GM03348 (cell line): ENCODE results near the gene TTLL3.

ENCODE experiments used
- DNase-seq: peaks from one replicate; pipeline ENCODE4 v3.0.0; 2012; ENCODE audit warnings: low spot score

The TTLL3 gene

DNA sequence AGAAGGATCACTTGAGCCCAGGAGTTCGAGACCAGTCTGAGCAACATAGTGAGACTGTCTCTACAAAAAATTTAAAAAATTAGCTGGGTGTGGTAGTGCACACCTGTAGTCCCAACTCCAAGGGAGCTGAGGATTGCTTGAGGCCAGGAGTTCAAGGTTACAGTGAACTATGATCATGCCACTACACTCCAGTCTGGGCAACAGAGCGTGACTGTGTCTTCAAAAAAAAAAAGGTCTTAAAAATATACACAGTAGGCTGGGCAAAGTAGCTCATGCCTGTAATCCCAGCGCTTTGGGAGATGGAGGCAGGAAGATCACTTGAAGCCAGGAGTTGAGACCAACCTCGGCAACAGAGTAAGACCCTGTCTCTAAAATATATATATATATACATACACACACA lies 29.2 kb upstream of the TTLL3 start:
- no peak for DNase-seq

DNA sequence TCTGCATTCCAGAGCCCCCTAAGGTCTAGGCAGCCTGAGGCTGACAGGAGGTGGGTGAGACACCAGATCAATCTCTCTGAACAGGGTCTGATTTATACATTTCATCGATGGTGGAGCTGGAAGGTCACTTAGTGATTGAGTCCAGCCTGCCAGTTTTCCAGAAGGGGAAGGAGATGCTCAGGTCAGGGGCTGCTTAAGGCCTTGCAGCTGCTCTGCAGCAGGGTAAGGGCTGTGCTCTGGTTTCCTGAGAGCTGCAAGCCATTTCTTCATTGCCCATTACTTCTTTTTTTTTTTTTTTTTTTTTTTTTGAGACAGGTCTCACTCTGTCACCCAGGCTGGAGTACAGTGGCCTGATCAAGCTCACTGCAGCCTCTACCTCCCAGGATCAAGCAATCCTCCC lies 28.5 kb upstream of the TTLL3 start:
- DNase-seq: no peak

DNA sequence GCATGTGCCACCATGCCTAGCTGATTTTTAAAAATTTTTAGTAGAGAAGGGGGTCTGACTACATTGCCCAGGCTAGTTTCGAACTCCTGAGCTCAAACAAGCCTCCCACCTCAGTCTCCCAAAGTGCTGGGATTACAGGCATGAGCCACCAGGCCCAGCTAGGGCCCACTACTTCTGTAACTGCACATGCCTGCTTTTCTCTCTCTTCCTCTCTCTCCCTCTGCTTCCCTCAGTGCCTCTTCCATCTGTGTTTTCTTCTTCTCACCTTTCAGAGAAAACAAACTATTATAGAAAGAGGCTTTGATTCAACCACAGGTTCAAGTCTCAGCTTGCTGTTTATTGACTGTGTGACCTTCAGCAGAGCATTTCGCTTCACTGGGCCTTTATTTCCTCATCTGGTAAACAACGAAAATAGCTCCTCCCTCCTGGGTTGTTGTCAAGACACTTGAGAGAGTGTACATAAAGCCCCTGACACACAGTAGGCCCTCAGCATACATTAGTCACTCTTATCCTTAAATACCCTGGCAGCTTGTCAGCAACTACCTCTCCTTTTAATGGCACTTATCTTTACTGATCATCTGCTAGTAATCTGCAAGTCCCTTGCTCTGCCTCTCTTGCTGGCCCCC lies 28.0 kb upstream of the TTLL3 start:
- DNase-seq: no peak

- DNase-seq: no peak
Observed at GRCh38 chr3:9782770-9783169, 27.3 kb upstream of the TTLL3 start.

- DNase-seq: no peak
Observed at GRCh38 chr3:9783954-9784353, 26.1 kb upstream of the TTLL3 start.

DNA sequence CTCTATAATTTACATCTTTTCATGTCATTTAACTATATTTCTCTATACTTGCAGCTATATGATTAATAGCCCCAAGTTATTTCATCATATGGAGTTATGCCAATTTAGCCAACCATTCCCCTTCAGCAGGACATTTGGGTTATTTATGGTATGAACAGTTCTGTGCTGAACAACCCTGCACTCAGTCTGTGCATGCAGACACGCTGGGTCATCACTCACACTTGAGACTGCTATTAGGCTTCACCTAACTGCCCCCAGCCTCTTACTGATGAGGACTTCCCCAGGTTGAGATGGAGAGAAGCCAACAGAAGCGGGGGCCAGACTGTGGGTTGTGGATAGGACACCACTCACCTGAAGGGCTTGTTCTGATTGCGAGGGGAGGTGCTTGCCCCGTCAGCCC lies 25.1 kb upstream of the TTLL3 start:
- no peak for DNase-seq

- no peak for DNase-seq
Observed at GRCh38 chr3:9785602-9786001, 24.5 kb upstream of the TTLL3 start.

DNA sequence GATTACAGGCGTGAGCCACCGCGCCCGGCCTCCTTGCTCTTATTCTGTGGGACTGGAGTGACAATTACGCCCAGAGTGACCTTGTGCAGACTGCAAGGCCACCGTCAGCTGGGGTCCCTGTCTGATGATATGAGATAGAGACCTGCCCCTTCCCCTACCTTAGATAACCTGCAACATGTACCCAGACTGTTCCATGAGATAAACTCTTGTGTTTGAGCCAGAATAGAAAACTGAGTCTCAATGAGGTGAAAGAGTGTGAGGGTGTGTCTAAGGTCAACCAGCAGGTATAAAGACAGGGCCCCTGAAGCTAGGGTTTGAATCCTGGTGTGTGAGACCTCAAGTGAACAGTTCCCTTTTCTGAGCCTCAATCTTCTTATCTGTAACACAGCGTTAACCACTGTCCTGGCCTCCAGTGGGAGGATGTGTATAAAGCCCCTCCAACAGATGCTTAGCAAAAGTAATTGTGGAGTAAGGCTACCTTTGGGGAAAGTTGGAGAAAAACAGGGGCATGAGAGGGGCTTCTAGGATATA lies 23.8 kb upstream of the TTLL3 start:
- no peak for DNase-seq

DNA sequence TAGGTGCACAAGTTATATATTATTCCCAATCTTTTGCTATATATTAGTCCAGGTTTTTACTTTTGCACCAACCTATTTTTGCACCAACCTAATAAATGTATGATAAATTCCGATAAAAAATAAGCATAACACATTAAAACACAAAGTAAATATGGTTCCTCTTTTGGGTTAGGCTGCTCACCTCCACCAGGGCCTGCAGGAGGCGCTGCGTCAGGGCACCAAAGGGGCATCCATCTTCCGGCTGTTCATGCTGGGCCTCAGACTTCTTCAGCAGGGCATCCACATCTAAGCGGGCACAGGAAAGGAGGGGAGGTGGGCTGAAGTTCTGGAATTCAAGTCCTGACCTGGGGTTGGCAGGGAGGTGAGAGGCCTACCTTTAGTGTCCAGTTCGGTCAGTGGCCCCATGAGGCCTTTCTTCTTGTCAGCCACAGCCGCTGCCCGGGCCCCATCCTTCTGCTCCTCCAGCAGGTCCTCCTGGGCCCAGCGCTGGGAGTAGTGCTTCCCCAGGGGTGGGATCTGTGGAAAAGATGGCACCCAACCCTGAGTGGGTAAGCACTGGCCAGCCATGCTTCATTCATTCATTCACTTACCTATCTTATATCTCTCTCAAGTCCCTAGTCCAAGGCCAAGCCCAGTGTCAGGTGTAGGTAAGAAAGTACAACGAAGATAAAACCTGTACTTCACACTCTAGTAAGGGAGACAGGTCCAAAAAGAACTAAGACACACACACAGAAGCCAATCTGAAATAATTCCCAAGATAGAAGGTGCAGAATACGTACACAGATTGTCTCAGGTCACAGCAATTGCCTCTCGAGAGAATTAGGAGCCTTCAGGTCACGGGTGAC lies 23.0 kb upstream of the TTLL3 start:
- no peak for DNase-seq

DNA sequence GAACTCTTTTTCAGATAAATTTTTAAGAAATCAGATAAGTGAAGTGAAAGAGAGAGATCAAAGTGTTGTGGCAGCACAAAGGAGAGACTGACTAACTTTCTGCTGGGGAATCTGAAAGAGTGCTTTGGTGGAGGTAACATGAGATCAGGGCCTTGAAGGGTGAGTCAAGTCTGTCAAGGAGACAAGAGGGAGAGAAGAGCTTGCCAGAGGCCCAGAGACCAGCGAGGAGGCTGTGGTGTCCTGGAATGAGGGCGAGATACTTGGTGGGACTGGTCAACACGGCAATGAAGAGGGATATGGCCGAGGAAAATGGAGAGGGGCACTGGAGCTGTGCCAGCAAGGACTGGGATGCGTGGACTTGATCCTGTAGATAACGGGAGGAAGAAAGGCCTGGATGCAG lies 22.3 kb upstream of the TTLL3 start:
- DNase-seq: no peak

- no peak for DNase-seq
Observed at GRCh38 chr3:9791127-9791526, 18.9 kb upstream of the TTLL3 start.

GRCh38 chr3:9791790-9792404 lies 18.2 kb upstream of the TTLL3 start:
- DNase-seq: no peak

- DNase-seq: peak; percentile 96
Observed at GRCh38 chr3:9792405-9793160, 17.5 kb upstream of the TTLL3 start, which contains the start of the genes ARPC4 and TADA3. Gene ARPC4, plus strand, starts transcription at chr3:9793082. Its CDS starts 40 bp downstream, at chr3:9793122. Gene TADA3, minus strand, starts transcription at chr3:9792473. Its CDS starts 1,007 bp downstream, at chr3:9791466.

- peak; percentile 63 for DNase-seq
Observed at GRCh38 chr3:9793161-9793781, 16.8 kb upstream of the TTLL3 start.

DNA sequence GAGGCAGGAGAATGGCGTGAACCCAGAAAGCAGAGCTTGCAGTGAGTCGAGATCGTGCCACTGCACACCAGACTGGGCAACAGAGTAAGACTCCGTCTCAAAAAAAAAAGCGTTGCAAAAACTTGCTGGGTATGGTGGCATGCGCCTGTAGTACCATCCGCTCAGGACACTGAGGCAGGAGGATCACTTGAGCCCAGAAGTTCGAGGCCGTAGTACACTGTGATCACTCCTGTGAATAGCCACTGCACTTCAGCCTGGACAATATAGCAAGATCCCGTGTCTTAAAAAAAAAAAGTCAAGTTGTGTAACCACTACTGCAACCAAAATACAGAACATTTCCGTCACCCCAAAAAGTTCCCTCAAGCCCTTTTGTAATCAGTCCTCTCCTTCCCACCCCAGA lies 15.7 kb upstream of the TTLL3 start:
- DNase-seq: no peak

- DNase-seq: no peak
Observed at GRCh38 chr3:9795207-9795606, 14.9 kb upstream of the TTLL3 start.

DNA sequence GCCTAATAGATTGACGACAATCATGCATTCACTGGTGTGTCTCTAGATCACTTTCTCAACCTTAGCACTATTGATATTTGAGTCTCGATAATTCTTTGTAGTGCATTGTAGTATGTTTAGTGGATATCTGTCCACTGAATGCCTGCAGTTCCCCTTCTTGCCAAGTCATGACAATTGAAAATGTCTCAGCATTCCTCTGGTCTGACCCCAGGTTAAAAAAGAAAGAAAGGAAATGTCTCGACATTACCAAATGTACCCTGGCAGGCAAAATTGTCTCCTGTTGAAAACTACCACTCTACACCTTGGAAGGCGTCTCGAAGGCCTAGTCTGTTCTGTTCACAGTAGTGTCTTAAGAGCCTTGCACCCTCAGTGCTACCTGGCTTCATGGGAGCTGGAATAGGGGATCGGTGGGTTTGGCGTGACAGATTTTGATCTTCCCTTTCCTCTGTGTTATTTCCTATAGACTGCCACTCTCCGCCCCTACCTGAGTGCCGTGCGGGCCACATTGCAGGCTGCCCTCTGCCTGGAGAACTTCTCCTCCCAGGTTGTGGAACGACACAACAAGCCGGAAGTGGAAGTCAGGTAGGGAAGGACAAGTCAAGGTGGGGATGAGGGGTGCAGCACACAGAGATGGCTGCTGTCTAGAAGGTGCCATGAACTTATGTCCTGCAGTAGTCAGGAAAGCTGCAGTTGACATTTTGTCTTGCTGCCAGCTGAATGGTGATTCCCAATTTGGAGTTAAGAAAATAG lies 12.7 kb upstream of the TTLL3 start:
- DNase-seq: no peak

DNA sequence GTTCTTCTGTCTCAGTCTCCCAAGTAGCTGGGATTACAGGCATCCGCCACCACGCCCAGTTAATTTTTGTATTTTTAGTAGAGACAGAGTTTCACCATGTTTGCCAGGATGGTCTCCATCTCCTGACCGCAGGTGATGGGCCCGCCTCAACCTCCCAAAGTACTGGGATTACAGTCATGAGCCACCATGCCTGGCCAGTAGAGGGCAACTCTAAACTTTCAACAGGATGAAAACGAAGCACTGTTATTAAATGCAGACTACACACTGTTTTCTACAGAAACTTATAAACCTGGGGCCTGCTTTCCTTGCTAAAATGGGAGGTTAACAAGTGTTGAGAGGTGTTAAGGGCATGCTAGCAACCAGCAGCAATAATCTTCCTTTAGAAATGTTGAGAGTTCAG lies 9.5 kb upstream of the TTLL3 start:
- no peak for DNase-seq

DNA sequence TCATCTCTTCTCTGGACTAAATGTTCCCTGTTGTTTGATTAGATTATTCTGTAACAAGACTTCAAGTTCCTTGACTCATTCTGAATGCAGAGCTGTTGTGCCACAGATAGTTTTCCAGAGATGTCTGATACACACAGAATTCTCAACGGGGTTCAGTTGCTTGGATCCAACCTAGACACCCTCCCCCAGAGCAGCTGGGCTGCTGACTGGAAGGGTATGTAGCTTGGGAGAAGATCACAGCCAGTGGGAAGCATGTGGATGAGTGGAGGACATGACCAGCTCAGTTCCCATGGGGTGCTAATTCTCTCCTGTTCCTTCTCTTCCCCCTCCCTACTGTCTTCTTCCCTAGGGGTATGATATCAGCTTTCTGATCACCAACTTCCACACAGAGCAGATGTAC lies 6.6 kb upstream of the TTLL3 start:
- no peak for DNase-seq

DNA sequence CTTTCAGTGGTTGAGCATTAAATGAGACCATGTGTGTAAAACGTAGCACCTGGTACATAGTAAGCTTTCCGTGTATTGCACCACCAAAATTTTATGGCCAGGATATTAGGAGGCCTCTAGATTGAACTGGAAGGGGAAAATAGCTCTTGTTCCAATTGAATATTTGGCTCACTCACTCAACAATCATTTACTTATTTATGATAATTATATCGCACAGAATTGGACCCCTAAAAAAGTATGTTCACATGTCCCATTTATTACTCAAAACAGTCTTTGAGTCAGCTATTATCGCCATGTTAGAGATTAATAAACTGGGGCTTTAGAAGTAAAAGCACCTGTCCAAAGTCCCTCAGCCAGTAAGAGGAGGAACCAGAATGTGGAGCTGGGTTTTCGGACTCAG lies 5.1 kb upstream of the TTLL3 start:
- DNase-seq: no peak

DNA sequence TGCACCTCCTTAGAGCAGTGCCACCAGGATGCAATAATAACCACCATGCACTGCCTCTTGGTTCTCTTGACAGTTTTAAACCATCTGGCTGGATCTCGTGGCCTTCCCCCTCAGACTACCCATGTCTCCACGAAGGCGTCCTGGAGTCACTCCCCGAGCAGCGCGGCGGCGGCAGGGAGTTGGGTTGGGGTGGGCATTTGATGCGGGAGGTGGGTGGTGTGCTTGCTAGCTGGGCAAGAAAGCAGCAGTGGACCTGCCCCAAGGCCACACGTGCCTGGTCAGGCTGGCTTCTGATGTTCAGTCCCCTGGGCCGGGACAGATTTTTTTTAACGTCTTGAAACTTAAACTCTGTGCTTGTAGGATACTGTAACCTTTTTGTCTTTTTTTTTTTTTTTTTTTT lies 3.9 kb upstream of the TTLL3 start:
- DNase-seq: no peak
